GM13977 (cell line): ENCODE measurements around the gene NAXD.
A peak's percentile ranks its signal among the peaks of the same experiment; 100 is the strongest.
"Not testable (repeated sequence)": the region's sequence is repeated elsewhere in the genome, so short reads cannot be mapped to it uniquely, and the experiment has no call there.

ENCODE experiments used
- DNase-seq: peaks from one replicate; pipeline ENCODE4 v3.0.0; 2012; ENCODE audit warnings: low spot score
- CTCF ChIP-seq: IDR thresholded peaks from 2 replicates; pipeline ENCODE4 v1.5.1; 2012; ENCODE audit warnings: mild to moderate bottlenecking, control low read depth; ENCODE audit not compliant: insufficient read depth; ENCODE audit errors: extremely low read depth, missing control alignments
- in situ Hi-C: fragments of 300-500 bp; cut with MboI; formaldehyde crosslinking; loops from one replicate; pipeline ENCODE4 v1.12.0; 2022; ENCODE audit warnings: low sequenced_read_pairs, low pct_unique_long_range_greater_than_20kb, mixed read lengths, inconsistent platforms; ENCODE audit not compliant: unreplicated experiment

Gene NAXD

GRCh38 chr13:110669036-110669435 is 53.7 kb downstream of the NAXD start:
- in situ Hi-C loops: no loop called here
- no peak for DNase-seq
- no peak for TF ChIP-seq CTCF

- in situ Hi-C loops, DNase-seq: not testable (repeated sequence)
These were observed 54.5 kb downstream of the NAXD start for GRCh38 chr13:110669814-110670213.

DNA sequence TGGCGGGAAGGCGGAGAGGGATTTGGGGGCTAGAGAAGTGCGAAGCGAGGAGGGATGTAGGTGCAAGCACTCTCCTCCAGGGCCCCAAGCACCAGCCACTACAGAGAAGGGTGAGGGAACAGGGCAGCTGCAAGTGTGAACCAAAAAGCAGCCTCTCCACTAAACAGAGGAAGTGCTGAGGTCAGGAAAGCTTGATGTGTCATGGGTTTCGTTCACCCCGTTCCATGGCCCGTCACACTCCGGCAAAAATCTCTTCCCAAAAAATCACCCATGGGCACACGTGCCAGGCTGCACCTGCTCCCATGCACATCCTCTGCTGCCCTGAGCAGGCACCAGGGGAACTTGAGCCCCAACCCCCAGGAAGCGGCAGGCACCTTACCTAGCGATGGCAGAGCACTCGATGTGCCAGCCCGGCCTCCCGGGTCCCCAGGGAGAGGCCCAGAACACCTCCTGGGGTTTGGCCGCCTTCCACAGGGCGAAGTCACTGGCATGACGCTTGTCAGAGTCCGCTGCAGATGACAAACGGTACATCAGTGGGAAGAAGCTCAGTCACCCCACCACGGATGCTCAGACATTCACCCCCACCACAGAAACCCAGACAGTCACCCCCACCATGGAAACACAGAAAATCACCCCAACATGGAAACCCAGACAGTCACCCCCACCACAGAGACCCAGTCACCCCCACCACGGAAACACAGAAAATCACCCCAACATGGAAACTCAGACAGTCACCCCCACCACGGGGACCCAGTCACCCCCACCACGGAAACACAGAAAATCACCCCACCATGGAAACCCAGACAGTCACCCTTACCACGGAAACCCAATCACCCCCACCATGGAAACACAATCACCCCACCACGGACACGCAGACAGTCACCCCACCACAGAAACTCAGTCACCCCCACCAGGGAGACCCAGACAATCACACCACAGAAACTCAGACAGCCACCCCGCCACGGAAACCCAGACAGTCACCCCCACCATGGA is 61.5 kb downstream of the NAXD start:
- TF ChIP-seq CTCF: no peak
- DNase-seq: peak; percentile 75
- in situ Hi-C loops: no loop called here

DNA sequence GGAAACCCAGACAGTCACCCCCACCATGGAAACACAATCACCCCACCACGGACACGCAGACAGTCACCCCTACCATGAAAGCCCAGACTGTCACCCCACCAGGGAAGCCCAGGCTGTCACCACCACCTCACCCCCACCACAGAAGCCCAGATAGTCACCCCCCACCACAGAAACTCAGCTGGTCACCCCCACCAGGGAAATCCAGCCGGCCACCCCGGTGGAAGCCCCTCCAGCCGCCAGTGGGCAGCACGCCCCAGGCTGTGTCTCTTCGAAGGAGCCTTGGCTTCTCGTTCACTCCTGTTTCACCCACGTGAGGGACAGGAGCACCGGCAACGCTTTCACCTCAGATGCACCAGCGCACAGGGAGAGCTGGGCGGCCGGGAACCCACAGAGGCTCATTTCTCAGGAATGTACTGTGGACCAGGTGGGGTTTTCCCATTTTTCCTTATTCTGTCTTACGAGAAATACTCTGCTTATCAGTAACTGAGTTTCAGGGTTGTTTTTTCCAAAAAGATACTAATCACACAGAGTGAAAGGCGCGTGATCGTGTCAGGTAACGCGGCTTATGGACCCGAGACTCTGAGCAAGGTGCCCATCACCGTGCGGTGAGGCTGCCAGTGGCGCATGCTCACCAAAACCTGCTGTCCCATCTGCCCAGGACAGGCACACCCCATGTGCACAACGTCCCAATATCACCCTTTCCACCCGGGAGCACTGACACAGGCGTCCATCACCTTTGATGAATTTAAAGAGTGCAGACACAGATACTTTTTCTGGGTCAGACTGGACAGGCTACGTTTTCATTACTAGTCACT is 62.6 kb downstream of the NAXD start:
- no peak for DNase-seq
- no peak for TF ChIP-seq CTCF
- in situ Hi-C loops: no loop called here

GRCh38 chr13:110680852-110681251 is 65.5 kb downstream of the NAXD start:
- peak; percentile 46 for TF ChIP-seq CTCF
- no peak for DNase-seq
- in situ Hi-C loops: no loop called here

DNA sequence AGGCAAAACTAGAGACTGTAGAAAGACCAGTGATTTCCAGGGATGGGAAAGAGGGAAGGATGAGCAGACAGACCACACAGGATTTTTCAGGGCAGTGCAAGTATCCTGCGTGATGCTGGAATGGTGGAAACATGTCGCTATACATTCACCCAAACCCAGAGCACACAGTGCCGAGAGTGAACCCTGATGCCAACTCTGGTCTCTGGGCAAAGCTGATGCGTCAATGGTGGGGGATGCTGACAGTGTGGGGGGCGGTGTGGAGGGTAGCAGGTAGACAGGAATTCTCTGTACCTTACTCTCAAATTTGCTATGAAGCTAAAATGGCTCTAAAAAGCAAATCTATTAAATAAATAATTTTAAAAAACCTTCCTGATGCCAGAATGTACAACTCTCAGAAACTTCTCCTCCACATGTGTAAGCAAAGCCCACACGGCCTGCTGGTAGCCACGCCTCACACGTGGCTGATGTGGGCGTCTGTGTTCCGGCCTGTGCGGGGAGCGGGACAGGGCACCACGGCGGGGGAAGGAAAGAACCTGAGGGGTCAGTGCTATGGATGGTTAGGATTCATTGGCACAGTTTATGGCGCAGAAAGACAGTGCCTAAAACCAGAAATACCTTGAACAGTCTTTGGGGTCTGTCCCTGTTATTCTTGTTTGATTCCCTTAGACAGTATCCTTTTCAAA is 66.7 kb downstream of the NAXD start:
- TF ChIP-seq CTCF: no peak
- in situ Hi-C loops: no loop called here
- no peak for DNase-seq
